PC-3 (cell line): Measurements from ENCODE around the gene UPF3A.

Experiments
- EZH2 ChIP-seq: fragments of 300-600 bp; sonication (generic); IDR thresholded peaks from one replicate; pipeline ENCODE4 v1.6.1; 2017; ENCODE audit warnings: antibody characterized with exemption, mild to moderate bottlenecking, low read length; ENCODE audit not compliant: unreplicated experiment
- EZH2phosphoT487 ChIP-seq: fragments of 300-600 bp; sonication (generic); IDR thresholded peaks from 2 replicates; pipeline ENCODE4 v1.6.1; 2018; ENCODE audit warnings: mild to moderate bottlenecking, antibody characterized with exemption, low read length, borderline replicate concordance
- TF ChIP-seq, protein P1 (sequence below): fragments of 300-600 bp; sonication (generic); conservative IDR thresholded peaks from 2 replicates; pipeline ENCODE4 v1.5.1; 2017; ENCODE audit warnings: antibody characterized with exemption, low read depth, mild to moderate bottlenecking, low read length

DNA sequence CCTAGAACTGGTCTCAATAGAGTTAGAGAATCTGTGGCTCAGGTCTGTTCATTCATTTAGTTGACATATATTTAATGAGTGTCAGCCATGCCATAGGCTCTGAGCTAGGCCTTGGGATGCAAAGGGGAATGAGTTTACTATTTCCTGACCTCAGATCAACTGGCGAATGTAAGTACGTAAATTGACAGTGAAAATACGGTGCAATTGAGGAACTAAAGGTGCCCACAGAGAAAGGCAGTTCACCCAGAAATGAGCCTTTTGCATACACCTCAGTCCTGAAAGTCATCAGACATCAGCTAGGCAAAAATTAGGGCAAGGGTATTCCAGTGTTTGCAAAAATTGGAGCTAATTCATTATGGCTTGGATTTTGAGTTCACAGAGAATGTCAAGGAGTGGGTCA lies 20.6 kb upstream of the UPF3A start:
- TF ChIP-seq, protein P1, sequence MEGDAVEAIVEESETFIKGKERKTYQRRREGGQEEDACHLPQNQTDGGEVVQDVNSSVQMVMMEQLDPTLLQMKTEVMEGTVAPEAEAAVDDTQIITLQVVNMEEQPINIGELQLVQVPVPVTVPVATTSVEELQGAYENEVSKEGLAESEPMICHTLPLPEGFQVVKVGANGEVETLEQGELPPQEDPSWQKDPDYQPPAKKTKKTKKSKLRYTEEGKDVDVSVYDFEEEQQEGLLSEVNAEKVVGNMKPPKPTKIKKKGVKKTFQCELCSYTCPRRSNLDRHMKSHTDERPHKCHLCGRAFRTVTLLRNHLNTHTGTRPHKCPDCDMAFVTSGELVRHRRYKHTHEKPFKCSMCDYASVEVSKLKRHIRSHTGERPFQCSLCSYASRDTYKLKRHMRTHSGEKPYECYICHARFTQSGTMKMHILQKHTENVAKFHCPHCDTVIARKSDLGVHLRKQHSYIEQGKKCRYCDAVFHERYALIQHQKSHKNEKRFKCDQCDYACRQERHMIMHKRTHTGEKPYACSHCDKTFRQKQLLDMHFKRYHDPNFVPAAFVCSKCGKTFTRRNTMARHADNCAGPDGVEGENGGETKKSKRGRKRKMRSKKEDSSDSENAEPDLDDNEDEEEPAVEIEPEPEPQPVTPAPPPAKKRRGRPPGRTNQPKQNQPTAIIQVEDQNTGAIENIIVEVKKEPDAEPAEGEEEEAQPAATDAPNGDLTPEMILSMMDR: no peak
- TF ChIP-seq EZH2: no peak
- TF ChIP-seq EZH2phosphoT487: no peak
